ENCODE results near the gene MED13. TPM values are rescaled to one million over a fixed set of nuclear protein-coding genes. Genes with fewer than 3 reads are reported as not detected.

The MED13 gene
- total RNA-seq, 1 experiment from 2014 or later = 60.7 TPM

- no peak overlapping the region for H2BK12ac ChIP-seq (ENCODE audit: insufficient read length, low read depth, low read length)
- Mint-ChIP-seq H3K36me3 (ENCODE audit: insufficient read depth in 1 of 3, low read depth in 3 of 3) (peaks cover 15 to 47% (median 41%) of the 10 kb centered on the region in 3 experiments; a peak in 6 of 7 replicates), H3K27ac (no peak overlapping the region), H3K4me3 (no peak overlapping the region), H3K9me3 (no peaks in the 10 kb centered on the region), H3K27me3 (ENCODE audit: low read depth) (no peaks in the 10 kb centered on the region), H3K4me1 (peaks cover 34 to 42% of the 10 kb centered on the region in 2 experiments)
- H3K23ac ChIP-seq (ENCODE audit: insufficient read length, low read depth, low read length) = no peak overlapping the region
- no peaks in the 10 kb centered on the region for H3K4me1 ChIP-seq (ENCODE audit: insufficient read depth, low read length)
- H3K23me2 ChIP-seq (ENCODE audit: insufficient read length, low read depth, low read length, poor library complexity, severe bottlenecking) = no peaks in the 10 kb centered on the region
- H2BK120ac ChIP-seq (ENCODE audit: low read depth, low read length, poor library complexity, severe bottlenecking) = no peak overlapping the region
- H3K9ac ChIP-seq (ENCODE audit: extremely low read depth, insufficient read length, low read length) = no peak overlapping the region
- no peak overlapping the region for H3K4ac ChIP-seq (ENCODE audit: low read depth, low read length)
- H4K20me1 ChIP-seq (ENCODE audit: control insufficient read depth, insufficient read depth, insufficient read length) = no peaks in the 10 kb centered on the region
- H4K5ac ChIP-seq (ENCODE audit: insufficient read length, low read depth, low read length) = no peak overlapping the region
- H2AK5ac ChIP-seq (ENCODE audit: insufficient read length, low read length) = no peak overlapping the region
- H4K91ac ChIP-seq (ENCODE audit: insufficient read length, low read depth, low read length) = no peak overlapping the region
- H3K9me3 ChIP-seq (ENCODE audit: control insufficient read depth, low read depth, low read length) = no peaks in the 10 kb centered on the region
- no peaks in the 10 kb centered on the region for H3K27me3 ChIP-seq (ENCODE audit: insufficient read depth, low read length)
- DNase-seq = no peak
- no peak overlapping the region for H4K8ac ChIP-seq (replicated peaks; ENCODE audit: insufficient read length, low read depth, low read length)
- no peak overlapping the region for H2BK5ac ChIP-seq (ENCODE audit: insufficient read length, low read length)
- H3K79me1 ChIP-seq (ENCODE audit: insufficient read depth, low read depth, low read length, poor library complexity, severe bottlenecking) = peaks cover 4% of the 10 kb centered on the region
- H3K56ac ChIP-seq (ENCODE audit: insufficient read length, low read depth, low read length) = no peak overlapping the region
- H2AFZ ChIP-seq (ENCODE audit: low read length) = no peak overlapping the region
- no peak overlapping the region for H3K18ac ChIP-seq (ENCODE audit: insufficient read length, low read depth, low read length)
- no peak overlapping the region for H3K4me2 ChIP-seq (ENCODE audit: insufficient read depth, insufficient read length, low read length)
- H3K14ac ChIP-seq (ENCODE audit: insufficient read depth, low read length) = no peak overlapping the region
- H3K27ac ChIP-seq (ENCODE audit: insufficient read length, low read depth, low read length) = no peak overlapping the region
- no peak overlapping the region for H3T11ph ChIP-seq (ENCODE audit: low read length)
- TF ChIP-seq, protein P1, sequence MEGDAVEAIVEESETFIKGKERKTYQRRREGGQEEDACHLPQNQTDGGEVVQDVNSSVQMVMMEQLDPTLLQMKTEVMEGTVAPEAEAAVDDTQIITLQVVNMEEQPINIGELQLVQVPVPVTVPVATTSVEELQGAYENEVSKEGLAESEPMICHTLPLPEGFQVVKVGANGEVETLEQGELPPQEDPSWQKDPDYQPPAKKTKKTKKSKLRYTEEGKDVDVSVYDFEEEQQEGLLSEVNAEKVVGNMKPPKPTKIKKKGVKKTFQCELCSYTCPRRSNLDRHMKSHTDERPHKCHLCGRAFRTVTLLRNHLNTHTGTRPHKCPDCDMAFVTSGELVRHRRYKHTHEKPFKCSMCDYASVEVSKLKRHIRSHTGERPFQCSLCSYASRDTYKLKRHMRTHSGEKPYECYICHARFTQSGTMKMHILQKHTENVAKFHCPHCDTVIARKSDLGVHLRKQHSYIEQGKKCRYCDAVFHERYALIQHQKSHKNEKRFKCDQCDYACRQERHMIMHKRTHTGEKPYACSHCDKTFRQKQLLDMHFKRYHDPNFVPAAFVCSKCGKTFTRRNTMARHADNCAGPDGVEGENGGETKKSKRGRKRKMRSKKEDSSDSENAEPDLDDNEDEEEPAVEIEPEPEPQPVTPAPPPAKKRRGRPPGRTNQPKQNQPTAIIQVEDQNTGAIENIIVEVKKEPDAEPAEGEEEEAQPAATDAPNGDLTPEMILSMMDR (conservative IDR thresholded peaks at IDR 0.05) = no peak
- H2BK15ac ChIP-seq (ENCODE audit: low read depth, low read length) = no peak overlapping the region
- WGBS (ENCODE audit: extremely low coverage, insufficient read length, low lambda C conversion rate) = no CpG with 5 or more reads among the region's 4 CpGs
- no peak overlapping the region for H2BK20ac ChIP-seq (ENCODE audit: low read depth, low read length, poor library complexity, severe bottlenecking)
- peaks cover 22% of the 10 kb centered on the region; the same call in 1 of the 2 replicates for H3K79me2 ChIP-seq (ENCODE audit: insufficient read depth, low read length)
Observed at GRCh38 chr17:62058611-62059010, 6.5 kb downstream of the MED13 start.

Measured in H9 (cell line).